CD4-positive, alpha-beta T cell treated with Interleukin-6 for 4 hours (primary cell): Measurements from ENCODE around the gene TMEM163.
"Not testable (repeated sequence)": the region's sequence is repeated elsewhere in the genome, so short reads cannot be mapped to it uniquely, and the experiment has no call there.

Source experiments
- DNase-seq: peaks from one replicate; pipeline ENCODE4 v3.0.0-alpha.2; 2020; ENCODE audit warnings: mixed read lengths

Gene TMEM163

DNA sequence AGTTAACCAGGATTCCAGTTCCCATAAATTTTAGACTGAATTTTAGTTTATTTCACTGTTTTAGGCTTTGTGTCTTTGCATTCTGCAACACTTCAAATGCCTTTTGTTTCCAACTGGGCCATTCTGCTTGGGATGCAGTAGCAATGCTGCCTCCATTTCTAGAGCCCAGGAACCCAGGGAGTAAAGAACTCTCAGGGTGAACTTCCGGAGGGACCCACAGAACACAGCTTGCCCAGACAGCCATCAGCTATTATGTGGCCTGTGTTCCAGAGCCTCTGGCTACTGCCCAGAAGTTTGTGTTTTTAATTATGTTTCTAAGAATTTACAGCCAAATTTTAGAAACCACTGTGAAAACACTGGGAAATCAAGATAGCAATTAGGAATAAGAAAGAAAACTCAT is 145.1 kb downstream of the TMEM163 start:
- no peak for DNase-seq

DNA sequence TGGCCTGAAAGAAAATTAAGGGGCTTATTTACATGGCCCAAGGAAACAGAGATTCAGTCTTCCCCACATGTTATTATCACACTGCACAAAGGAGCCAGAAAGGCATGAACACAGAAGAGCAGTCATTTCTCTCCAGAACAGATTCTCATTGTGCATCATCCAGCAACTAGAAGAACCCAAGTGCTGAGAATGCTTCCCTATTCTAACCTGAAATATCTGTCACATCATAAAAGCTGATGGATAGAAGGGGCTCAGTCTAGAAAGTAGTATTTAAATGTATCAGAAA is 145.8 kb downstream of the TMEM163 start:
- no peak for DNase-seq

GRCh38 chr2:134572314-134573084 is 146.3 kb downstream of the TMEM163 start:
- DNase-seq: no peak

- DNase-seq: no peak
Observed at GRCh38 chr2:134570676-134571075, 148.1 kb downstream of the TMEM163 start.

DNA sequence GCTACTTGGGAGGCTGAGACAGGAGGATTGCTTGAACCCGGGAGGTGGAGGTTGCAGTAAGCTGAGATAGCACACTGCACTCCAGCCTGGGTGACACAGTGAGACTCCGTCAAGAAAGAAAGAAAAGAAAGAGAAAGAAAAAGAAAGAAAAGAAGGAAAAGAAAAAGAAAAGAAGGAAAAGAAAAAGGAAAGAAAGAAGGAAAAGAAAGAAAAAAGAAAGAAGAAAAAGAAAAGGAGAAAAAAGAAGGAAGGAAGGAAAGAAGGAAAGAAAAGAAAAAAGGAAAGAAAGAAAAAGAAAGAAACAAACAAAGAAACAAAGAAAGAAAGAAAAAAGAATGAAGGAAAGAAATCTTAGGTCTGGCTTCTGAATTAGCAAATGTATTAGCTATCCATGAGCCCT is 150.4 kb downstream of the TMEM163 start:
- DNase-seq: no peak

DNA sequence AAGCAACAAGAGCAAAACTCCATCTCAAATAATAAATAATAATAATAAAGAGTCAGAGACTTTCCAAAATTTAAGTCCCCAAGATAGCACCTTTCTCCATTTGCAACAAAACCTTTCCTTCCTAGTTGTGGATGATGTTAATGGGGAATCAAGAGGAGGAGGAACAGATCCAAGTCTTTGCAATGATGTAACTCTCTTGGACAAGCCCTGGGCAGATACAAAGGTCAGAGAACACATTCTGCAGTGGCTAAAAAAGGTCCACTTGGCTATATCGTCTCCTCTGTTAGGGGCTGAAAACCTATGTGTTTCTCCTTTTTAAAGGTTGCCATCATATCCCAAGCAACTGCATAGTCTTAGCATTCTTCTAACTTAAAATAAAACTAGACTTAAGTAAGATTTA is 151.1 kb downstream of the TMEM163 start:
- DNase-seq: no peak

GRCh38 chr2:134564955-134565354 is 153.8 kb downstream of the TMEM163 start:
- DNase-seq: not testable (repeated sequence)

- DNase-seq: no peak
Observed at GRCh38 chr2:134564549-134564948, 154.3 kb downstream of the TMEM163 start.

- no peak for DNase-seq
Observed at GRCh38 chr2:134558208-134558830, 160.5 kb downstream of the TMEM163 start.

GRCh38 chr2:134555411-134555810 is 163.4 kb downstream of the TMEM163 start:
- no peak for DNase-seq

- no peak for DNase-seq
Observed at GRCh38 chr2:134553657-134554056, 165.1 kb downstream of the TMEM163 start.

DNA sequence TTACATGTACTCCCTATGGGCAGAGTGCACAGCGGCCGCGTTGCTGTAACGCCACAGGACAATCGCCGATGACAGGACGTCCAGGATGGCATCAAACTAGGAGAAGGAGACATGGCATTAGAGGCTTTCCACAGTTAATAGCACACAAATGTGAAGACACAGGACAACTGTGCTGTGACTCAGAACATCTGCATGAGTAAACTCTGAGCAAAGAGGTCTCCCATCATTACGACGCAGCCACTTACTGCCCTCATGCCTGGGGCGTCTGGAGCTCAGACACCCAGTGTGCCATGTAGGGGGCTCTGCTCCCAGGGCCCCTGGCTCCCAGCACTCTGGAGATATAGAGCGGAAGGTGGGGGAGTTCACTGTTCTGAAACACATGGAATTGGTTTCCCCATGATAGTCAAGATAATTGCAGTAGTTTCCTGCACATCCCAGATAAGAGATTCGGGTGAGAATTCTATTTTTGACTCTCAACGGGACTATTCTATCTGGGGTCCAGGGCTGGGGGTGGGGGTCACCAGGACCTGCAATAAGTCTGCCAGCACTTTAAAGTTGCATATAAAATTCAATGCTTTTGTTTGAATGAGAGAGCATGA is 168.1 kb downstream of the TMEM163 start:
- no peak for DNase-seq

DNA sequence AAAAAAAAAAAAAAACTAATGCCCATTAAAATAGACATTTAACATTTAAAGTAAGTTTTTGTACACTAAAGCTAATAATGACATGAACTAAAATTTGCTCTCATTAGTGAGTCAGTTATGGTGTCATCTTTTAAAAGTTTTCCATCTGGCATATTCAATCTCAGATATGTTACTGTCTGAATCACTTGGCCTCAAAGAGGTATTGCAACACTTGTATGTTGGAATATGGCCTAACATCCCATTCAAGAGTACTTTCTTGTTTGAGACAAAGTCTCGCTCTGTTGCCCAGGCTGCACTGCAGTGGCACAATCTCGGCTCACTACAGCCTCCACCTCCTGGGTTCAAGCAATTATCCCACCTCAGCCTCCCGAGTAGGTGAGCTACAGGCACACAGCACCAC is 169.7 kb downstream of the TMEM163 start:
- no peak for DNase-seq

- no peak for DNase-seq
Observed at GRCh38 chr2:134540990-134541389, 177.8 kb downstream of the TMEM163 start.

- DNase-seq: no peak
Observed at GRCh38 chr2:134539981-134540380, 178.8 kb downstream of the TMEM163 start.

- no peak for DNase-seq
Observed at GRCh38 chr2:134537702-134538101, 181.1 kb downstream of the TMEM163 start.

DNA sequence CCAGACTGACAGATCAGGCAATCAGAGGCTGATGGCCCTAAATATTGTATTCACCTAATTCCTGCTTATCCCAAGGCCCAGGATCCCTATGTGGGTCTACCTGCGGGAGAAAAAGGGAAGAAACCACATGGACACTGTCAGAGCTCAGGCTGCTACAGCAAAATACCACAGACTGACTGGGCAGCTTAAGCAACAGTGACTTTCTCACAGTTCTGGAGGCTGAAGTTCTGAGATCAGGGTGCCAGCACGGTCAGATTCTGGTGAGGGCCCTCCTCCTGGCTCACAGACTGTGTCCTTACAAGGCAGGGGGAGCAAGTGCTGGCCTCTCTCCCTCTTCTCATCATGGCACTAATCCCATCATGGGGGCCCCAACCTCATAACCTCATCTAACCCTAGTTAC is 181.7 kb downstream of the TMEM163 start:
- no peak for DNase-seq

DNA sequence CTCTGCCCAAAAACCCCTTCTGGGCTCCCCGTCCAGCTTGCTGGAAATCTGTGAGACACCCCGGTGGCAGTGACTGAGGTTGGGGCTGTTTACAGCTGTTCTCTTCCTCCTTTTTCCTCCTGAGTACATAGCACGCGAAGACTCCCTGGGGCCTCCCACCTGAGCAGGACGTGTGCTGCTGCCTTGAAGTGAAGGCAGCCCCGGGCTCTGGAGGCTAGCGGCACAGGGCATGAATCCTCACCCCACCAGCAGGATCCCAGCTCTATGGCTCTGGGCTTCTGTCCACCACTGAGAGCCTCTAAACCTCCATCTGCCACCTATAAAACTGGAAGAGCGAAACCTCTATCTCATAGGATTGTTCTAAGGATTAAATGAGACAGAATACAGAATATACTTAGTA is 182.5 kb downstream of the TMEM163 start:
- DNase-seq: no peak

DNA sequence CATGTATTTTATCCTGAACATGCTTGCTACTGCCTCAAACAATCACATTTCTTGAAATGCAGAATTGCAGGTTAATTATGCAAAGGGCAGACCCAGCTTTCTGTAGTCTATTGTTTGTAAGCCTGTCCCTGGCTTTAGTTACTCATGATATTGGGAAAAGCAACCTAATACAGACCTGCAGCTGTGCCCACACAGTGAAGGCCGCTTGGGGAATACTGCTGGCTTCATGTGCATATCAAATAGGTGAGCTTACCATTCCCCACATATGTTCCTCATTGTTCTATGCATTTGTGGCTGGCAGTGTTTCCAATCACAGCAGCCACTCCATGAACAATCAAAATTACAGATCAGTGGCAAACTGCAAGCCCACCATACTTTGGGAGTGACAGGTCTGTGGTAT is 186.3 kb downstream of the TMEM163 start:
- DNase-seq: no peak

DNA sequence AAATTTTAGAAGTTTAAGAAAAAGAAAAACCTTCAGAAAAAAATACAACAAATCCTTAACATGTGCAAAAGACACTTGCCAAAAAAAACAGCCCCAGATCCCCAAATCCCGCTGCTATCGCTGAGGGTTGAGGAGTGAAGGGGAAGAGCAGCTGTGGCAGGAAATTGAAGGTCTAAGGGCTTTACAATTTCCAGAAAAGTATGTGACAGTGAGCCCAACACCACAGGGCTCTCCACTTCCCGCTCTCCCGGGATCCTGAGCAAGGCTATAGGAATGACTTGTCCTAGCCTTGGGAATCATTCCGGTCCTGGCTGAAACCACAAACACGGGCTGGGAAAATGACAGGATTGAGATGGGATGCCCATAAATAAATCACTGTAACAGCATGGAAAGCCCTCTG is 191.4 kb downstream of the TMEM163 start:
- DNase-seq: no peak

GRCh38 chr2:134522496-134523455 is 196.0 kb downstream of the TMEM163 start:
- DNase-seq: no peak

GRCh38 chr2:134518101-134518500 is 200.7 kb downstream of the TMEM163 start:
- no peak for DNase-seq

DNA sequence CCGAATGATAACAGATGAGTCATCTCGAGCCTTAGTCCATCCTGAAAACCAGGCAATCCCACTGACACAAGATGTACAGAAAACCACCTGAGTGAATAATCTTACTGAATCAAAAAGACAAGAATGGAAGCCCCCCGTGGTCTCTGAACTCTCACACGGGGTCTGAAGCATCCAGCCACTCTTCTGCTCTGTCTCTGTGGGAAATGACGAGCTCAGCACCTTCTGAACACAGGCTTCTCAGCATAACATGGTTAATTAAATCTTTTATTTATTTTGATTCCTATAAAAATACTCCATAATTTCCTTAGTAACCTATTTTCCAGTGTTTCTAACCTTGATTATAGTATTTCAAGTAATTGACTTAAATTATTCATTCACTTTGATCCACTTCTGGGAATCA is 203.7 kb downstream of the TMEM163 start:
- no peak for DNase-seq

DNA sequence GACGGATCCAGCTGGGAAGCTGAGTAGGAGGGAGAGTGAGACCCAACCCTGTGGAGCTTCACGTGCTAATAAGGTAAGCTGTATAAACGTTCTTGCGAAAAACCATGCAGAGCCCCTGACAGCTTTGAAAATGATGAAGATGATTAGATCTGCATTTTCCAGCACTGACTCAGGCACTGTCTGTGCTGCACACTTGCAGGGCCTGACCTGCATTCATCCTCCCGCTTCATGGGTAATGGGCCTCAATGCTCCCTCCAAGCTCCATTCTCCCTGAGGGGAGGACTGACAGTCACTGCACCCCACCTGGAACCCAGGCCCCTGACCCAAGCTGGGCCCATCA is 205.4 kb downstream of the TMEM163 start:
- DNase-seq: no peak
